HL-60 (cell line): ENCODE results near the gene PEX5L.

Experiments used
- DNase-seq, 2 experiments: peaks; one replicate each; pipeline ENCODE4 v3.0.0-alpha.2; 2010 to 2020; ENCODE audit warnings: low read depth in 1 of 2, low spot score in 1 of 2
- H3K27ac ChIP-seq: fragments of 250-450 bp; sonication (Bioruptor Pico); replicated peaks from 2 replicates; pipeline ENCODE4 v1.5.1; 2020; ENCODE audit warnings: mild to moderate bottlenecking, moderate library complexity
- H3K27me3 ChIP-seq: fragments of 250-450 bp; sonication (Bioruptor Pico); 2 replicates; pipeline ENCODE4 v1.5.1; 2021; ENCODE audit warnings: mild to moderate bottlenecking, moderate library complexity; ENCODE audit not compliant: insufficient read depth, poor library complexity, severe bottlenecking
- H3K4me3 ChIP-seq: replicated peaks from 2 replicates; pipeline ENCODE4 v1.5.1; 2011; ENCODE audit warnings: mild to moderate bottlenecking, control low read depth, low read length; ENCODE audit not compliant: insufficient read depth
- CTCF ChIP-seq: IDR thresholded peaks from one replicate; pipeline ENCODE4 v1.5.1; 2011; ENCODE audit warnings: low read length, control low read depth, inconsistent platforms; ENCODE audit not compliant: insufficient read depth
- GABPA ChIP-seq: IDR thresholded peaks from 2 replicates; pipeline ENCODE4 v1.6.1; 2012; ENCODE audit warnings: low read depth
- POLR2AphosphoS5 ChIP-seq: IDR thresholded peaks from 2 replicates; pipeline ENCODE4 v1.6.1; 2012; ENCODE audit warnings: low read depth
- REST ChIP-seq: IDR thresholded peaks from 2 replicates; pipeline ENCODE4 v1.6.1; 2012; ENCODE audit warnings: low read depth; ENCODE audit not compliant: insufficient replicate concordance
- SPI1 ChIP-seq: IDR thresholded peaks from 2 replicates; pipeline ENCODE4 v1.6.1; 2012; ENCODE audit warnings: low read depth, mild to moderate bottlenecking, borderline replicate concordance

Gene PEX5L

GRCh38 chr3:180070925-180071324 lies 34.2 kb upstream of the PEX5L start:
- no peak for DNase-seq
- no peak for TF ChIP-seq POLR2AphosphoS5
- no peak for TF ChIP-seq REST
- no peak overlapping the region for H3K27ac ChIP-seq
- H3K4me3 ChIP-seq = no peak overlapping the region
- H3K27me3 ChIP-seq = no peaks in the 10 kb centered on the region

GRCh38 chr3:180068023-180068422 lies 31.3 kb upstream of the PEX5L start:
- TF ChIP-seq GABPA = no peak
- no peak for TF ChIP-seq POLR2AphosphoS5
- TF ChIP-seq REST = no peak
- no peak for TF ChIP-seq CTCF
- TF ChIP-seq SPI1 = no peak
- no peak for DNase-seq

GRCh38 chr3:180066598-180066997 lies 29.9 kb upstream of the PEX5L start:
- Histone ChIP-seq H3K27me3 (no peaks in the 10 kb centered on the region), H3K27ac (no peak overlapping the region), H3K4me3 (no peak overlapping the region)
- no peak for DNase-seq
- TF ChIP-seq CTCF (no peak), REST (no peak), GABPA (no peak), SPI1 (no peak), POLR2AphosphoS5 (no peak)

More at GRCh38 chr3:180068023-180068422, 31.3 kb upstream of the PEX5L start:
- H3K27me3 ChIP-seq = no peaks in the 10 kb centered on the region
- no peak overlapping the region for H3K27ac ChIP-seq
- no peak overlapping the region for H3K4me3 ChIP-seq

GRCh38 chr3:180063783-180064182 lies 27.0 kb upstream of the PEX5L start:
- TF ChIP-seq SPI1 (no peak), GABPA (no peak), REST (no peak)
- Histone ChIP-seq H3K27me3 (no peaks in the 10 kb centered on the region), H3K27ac (no peak overlapping the region), H3K4me3 (no peak overlapping the region)
- no peak for DNase-seq
